Activated T-cell treated with anti-CD3 and anti-CD28 coated beads, Interleukin-2, amount 50 U/mL, for 4 hours (primary cell): ENCODE measurements around the gene ADGRA1. TPM values are rescaled to one million over a fixed set of nuclear protein-coding genes. Genes with fewer than 3 reads are reported as not detected.
"Not testable (repeated sequence)": the region's sequence is repeated elsewhere in the genome, so short reads cannot be mapped to it uniquely, and the experiment has no call there.

Experiments
- ATAC-seq, 2 donors: fragments of 200-7000 bp; cut with Tn5 transposase; one replicate each; pipeline ENCODE4 v1.10.0; 2021
- DNase-seq: peaks from one replicate; pipeline ENCODE4 v3.0.0-alpha.2; 2020
- H3K27me3 Mint-ChIP-seq: one replicate; pipeline ENCODE4 v1.8.0; 2021; ENCODE audit warnings: low read depth, mixed read lengths
- H3K36me3 Mint-ChIP-seq: one replicate; pipeline ENCODE4 v1.8.0; 2022; ENCODE audit warnings: mixed read lengths; ENCODE audit not compliant: insufficient read depth
- H3K4me1 Mint-ChIP-seq: one replicate; pipeline ENCODE4 v1.8.0; 2021; ENCODE audit warnings: low read depth, mixed read lengths
- H3K4me3 Mint-ChIP-seq: one replicate; pipeline ENCODE4 v1.8.0; 2021; ENCODE audit warnings: mild to moderate bottlenecking, moderate library complexity, mixed read lengths
- H3K9me3 Mint-ChIP-seq: one replicate; pipeline ENCODE4 v1.8.0; 2021; ENCODE audit warnings: mixed read lengths
- total RNA-seq, 3 donors: library from RNA; stranded (reverse); gene quantifications; one replicate each; pipeline ENCODE4 v1.2.1, GENCODE V29; 2021

The ADGRA1 gene
- total RNA-seq, 3 donors from 2014 or later = not detected

GRCh38 chr10:133048266-133048665 is 39.5 kb upstream of the ADGRA1 start:
- no peak for ATAC-seq

GRCh38 chr10:133048926-133049325 is 38.8 kb upstream of the ADGRA1 start:
- no peaks in the 10 kb centered on the region for H3K9me3 Mint-ChIP-seq
- no peaks in the 10 kb centered on the region for H3K4me1 Mint-ChIP-seq
- H3K27me3 Mint-ChIP-seq = no peaks in the 10 kb centered on the region
- H3K4me3 Mint-ChIP-seq = no peak overlapping the region
- DNase-seq = no peak
- H3K36me3 Mint-ChIP-seq = no peaks in the 10 kb centered on the region
- no peak for ATAC-seq

More at GRCh38 chr10:133048266-133048665, 39.5 kb upstream of the ADGRA1 start:
- no peaks in the 10 kb centered on the region for H3K36me3 Mint-ChIP-seq
- no peaks in the 10 kb centered on the region for H3K27me3 Mint-ChIP-seq
- no peaks in the 10 kb centered on the region for H3K9me3 Mint-ChIP-seq
- no peak overlapping the region for H3K4me3 Mint-ChIP-seq
- H3K4me1 Mint-ChIP-seq = no peaks in the 10 kb centered on the region
- no peak for DNase-seq

GRCh38 chr10:133049639-133050038 is 38.1 kb upstream of the ADGRA1 start:
- Mint-ChIP-seq H3K27me3 (no peaks in the 10 kb centered on the region), H3K36me3 (no peaks in the 10 kb centered on the region), H3K4me3 (no peak overlapping the region), H3K4me1 (no peaks in the 10 kb centered on the region), H3K9me3 (no peaks in the 10 kb centered on the region)
- no peak for DNase-seq
- ATAC-seq = no peak

GRCh38 chr10:133050371-133050770 is 37.4 kb upstream of the ADGRA1 start:
- no peaks in the 10 kb centered on the region for H3K9me3 Mint-ChIP-seq
- no peaks in the 10 kb centered on the region for H3K4me1 Mint-ChIP-seq
- H3K27me3 Mint-ChIP-seq = no peaks in the 10 kb centered on the region
- ATAC-seq = no peak
- no peaks in the 10 kb centered on the region for H3K36me3 Mint-ChIP-seq
- no peak for DNase-seq
- H3K4me3 Mint-ChIP-seq = no peak overlapping the region

- no peaks in the 10 kb centered on the region for H3K9me3 Mint-ChIP-seq
- H3K4me3 Mint-ChIP-seq = no peak overlapping the region
- no peaks in the 10 kb centered on the region for H3K36me3 Mint-ChIP-seq
- peaks cover 2% of the 10 kb centered on the region for H3K27me3 Mint-ChIP-seq
- DNase-seq (no peak), ATAC-seq (no peak)
- H3K4me1 Mint-ChIP-seq = no peaks in the 10 kb centered on the region
These were observed 35.6 kb upstream of the ADGRA1 start for GRCh38 chr10:133052076-133052475.

- not testable (repeated sequence) for ATAC-seq, H3K4me3 Mint-ChIP-seq, H3K27me3 Mint-ChIP-seq, DNase-seq, H3K4me1 Mint-ChIP-seq, H3K36me3 Mint-ChIP-seq, H3K9me3 Mint-ChIP-seq
These were observed 34.1 kb upstream of the ADGRA1 start for GRCh38 chr10:133053527-133054133.

GRCh38 chr10:133055470-133055869 is 32.3 kb upstream of the ADGRA1 start:
- DNase-seq (no peak), ATAC-seq (no peak)
- H3K36me3 Mint-ChIP-seq = no peaks in the 10 kb centered on the region
- H3K9me3 Mint-ChIP-seq = no peaks in the 10 kb centered on the region
- peaks cover 4% of the 10 kb centered on the region for H3K27me3 Mint-ChIP-seq
- no peak overlapping the region for H3K4me3 Mint-ChIP-seq
- peaks cover 14% of the 10 kb centered on the region for H3K4me1 Mint-ChIP-seq

- H3K27me3 Mint-ChIP-seq = peaks cover 4% of the 10 kb centered on the region
- H3K36me3 Mint-ChIP-seq = no peaks in the 10 kb centered on the region
- H3K9me3 Mint-ChIP-seq = no peaks in the 10 kb centered on the region
- peaks cover 14% of the 10 kb centered on the region for H3K4me1 Mint-ChIP-seq
- no peak for DNase-seq
- no peak for ATAC-seq
- no peak overlapping the region for H3K4me3 Mint-ChIP-seq
These were observed 31.7 kb upstream of the ADGRA1 start for GRCh38 chr10:133056001-133056400.

GRCh38 chr10:133056651-133057178 is 31.0 kb upstream of the ADGRA1 start:
- Mint-ChIP-seq H3K27me3 (peaks cover 4% of the 10 kb centered on the region), H3K36me3 (no peaks in the 10 kb centered on the region), H3K4me3 (no peak overlapping the region), H3K4me1 (peaks cover 14% of the 10 kb centered on the region), H3K9me3 (no peaks in the 10 kb centered on the region)
- no peak for DNase-seq
- ATAC-seq = no peak

- Mint-ChIP-seq H3K36me3 (no peaks in the 10 kb centered on the region), H3K4me1 (peaks cover 14% of the 10 kb centered on the region), H3K4me3 (no peak overlapping the region), H3K9me3 (no peaks in the 10 kb centered on the region), H3K27me3 (peaks cover 4% of the 10 kb centered on the region)
- ATAC-seq (no peak), DNase-seq (no peak)
These were observed 29.2 kb upstream of the ADGRA1 start for GRCh38 chr10:133058331-133059092.

- H3K4me3 Mint-ChIP-seq = no peak overlapping the region
- no peak for DNase-seq
- H3K27me3 Mint-ChIP-seq = peaks cover 4% of the 10 kb centered on the region
- no peak for ATAC-seq
- peaks cover 14% of the 10 kb centered on the region for H3K4me1 Mint-ChIP-seq
- no peaks in the 10 kb centered on the region for H3K9me3 Mint-ChIP-seq
- no peaks in the 10 kb centered on the region for H3K36me3 Mint-ChIP-seq
These were observed 28.6 kb upstream of the ADGRA1 start for GRCh38 chr10:133059093-133059470.

- no peak overlapping the region for H3K4me3 Mint-ChIP-seq
- H3K36me3 Mint-ChIP-seq = no peaks in the 10 kb centered on the region
- H3K9me3 Mint-ChIP-seq = no peaks in the 10 kb centered on the region
- no peak for ATAC-seq
- H3K4me1 Mint-ChIP-seq = peaks cover 14% of the 10 kb centered on the region
- DNase-seq = no peak
- H3K27me3 Mint-ChIP-seq = peaks cover 4% of the 10 kb centered on the region
These were observed 28.2 kb upstream of the ADGRA1 start for GRCh38 chr10:133059571-133059970.

GRCh38 chr10:133060022-133060421 is 27.7 kb upstream of the ADGRA1 start:
- no peak for DNase-seq
- H3K4me3 Mint-ChIP-seq = no peak overlapping the region
- H3K27me3 Mint-ChIP-seq = peaks cover 4% of the 10 kb centered on the region
- H3K4me1 Mint-ChIP-seq = peaks cover 14% of the 10 kb centered on the region
- no peak for ATAC-seq
- H3K36me3 Mint-ChIP-seq = no peaks in the 10 kb centered on the region
- H3K9me3 Mint-ChIP-seq = no peaks in the 10 kb centered on the region

- H3K27me3 Mint-ChIP-seq = peaks cover 4% of the 10 kb centered on the region
- DNase-seq (no peak), ATAC-seq (no peak)
- no peaks in the 10 kb centered on the region for H3K9me3 Mint-ChIP-seq
- H3K4me3 Mint-ChIP-seq = no peak overlapping the region
- H3K4me1 Mint-ChIP-seq = peaks cover 14% of the 10 kb centered on the region
- H3K36me3 Mint-ChIP-seq = no peaks in the 10 kb centered on the region
These were observed 27.3 kb upstream of the ADGRA1 start for GRCh38 chr10:133060466-133060865.

GRCh38 chr10:133060881-133061280 is 26.8 kb upstream of the ADGRA1 start:
- ATAC-seq (no peak), DNase-seq (no peak)
- Mint-ChIP-seq H3K4me3 (no peak overlapping the region), H3K9me3 (no peaks in the 10 kb centered on the region), H3K36me3 (no peaks in the 10 kb centered on the region), H3K27me3 (peaks cover 4% of the 10 kb centered on the region), H3K4me1 (peaks cover 14% of the 10 kb centered on the region)
